Activated CD8-positive, alpha-beta memory T cell treated with anti-CD3 and anti-CD28 coated beads for 1 hour (primary cell): ENCODE data around the gene TRIM8.

Source experiments
- DNase-seq, 2 donors: peaks; one replicate each; pipeline ENCODE4 v3.0.0-alpha.2; 2020; ENCODE audit warnings: low read depth in 1 of 2; ENCODE audit errors: extremely low read depth in 1 of 2

The TRIM8 gene

DNA sequence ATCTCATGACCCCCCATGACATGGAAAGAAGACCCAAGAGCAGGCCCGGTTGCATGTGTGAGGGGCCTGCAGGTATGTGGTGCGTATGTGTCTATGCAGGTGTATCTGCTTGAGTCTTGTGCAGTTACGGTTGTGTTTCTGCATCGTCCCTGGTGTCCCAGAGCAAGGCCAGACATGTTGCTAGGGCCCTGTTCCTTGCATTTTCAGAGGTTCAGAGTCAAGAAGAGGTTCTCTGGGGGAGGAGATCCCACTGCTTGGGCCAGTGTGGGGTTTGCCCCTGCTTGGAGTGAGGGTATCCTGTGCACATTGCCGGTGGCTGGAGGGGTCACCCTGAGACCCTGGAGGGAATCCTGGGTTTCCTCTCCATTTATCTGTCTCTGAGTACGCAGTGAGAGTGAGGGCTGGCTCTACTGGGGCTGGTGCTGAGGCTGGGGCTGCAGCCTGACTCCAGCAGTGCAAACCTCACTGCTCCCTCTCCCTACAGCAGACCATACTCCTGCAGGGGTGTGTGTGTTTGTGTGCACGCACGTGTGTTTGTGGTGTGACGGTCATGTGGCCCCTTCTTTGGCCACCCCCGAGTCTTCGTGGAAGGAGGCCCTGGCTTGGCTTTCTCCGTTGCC, 4.1 kb downstream of the TRIM8 start:
- no peak for DNase-seq

DNA sequence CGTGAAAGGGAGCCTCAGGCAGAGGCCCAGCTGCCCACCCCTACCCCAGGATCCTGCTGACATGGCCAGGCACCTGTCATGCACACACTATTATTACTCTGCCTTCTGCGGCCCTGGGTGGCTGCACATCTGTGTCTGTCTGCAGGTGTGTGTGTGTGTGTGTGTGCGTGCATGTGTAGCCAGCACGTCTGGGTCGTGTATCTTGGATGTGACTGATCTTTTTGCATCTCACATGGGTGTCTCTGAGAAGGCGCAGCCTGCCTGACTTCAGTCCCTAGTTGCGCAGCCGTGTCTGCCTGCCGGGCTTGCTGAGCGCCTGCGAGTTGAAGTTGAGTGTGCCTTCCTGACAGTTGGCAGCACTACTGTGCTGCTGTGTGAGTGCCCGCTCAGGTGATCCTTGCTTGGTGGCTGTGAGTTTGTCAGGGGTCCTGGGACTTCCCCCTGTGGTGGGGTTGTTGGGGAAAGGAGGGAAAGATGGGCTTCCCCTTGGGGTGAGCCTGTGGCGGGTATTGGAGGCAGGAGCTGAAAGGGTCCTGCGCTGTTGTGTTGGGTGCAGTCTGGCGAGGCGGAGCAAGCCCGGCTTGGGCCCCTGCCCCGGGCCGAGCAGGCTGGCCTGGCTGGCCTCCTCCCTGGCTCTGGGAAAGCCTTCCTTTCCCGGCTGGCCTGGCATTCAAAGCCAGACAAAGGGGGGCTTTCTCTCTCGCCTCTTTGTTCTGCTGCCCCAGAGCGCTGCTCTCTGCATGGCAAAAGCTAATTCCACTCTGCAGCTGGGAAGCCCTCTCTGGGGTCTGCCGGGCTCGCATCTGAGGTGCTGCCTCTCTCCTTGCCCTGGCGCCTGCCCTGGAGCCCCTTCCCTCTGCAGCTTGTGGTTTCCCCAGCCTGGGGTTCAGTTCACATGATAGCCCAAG, 4.9 kb downstream of the TRIM8 start:
- DNase-seq, result no peak

DNA sequence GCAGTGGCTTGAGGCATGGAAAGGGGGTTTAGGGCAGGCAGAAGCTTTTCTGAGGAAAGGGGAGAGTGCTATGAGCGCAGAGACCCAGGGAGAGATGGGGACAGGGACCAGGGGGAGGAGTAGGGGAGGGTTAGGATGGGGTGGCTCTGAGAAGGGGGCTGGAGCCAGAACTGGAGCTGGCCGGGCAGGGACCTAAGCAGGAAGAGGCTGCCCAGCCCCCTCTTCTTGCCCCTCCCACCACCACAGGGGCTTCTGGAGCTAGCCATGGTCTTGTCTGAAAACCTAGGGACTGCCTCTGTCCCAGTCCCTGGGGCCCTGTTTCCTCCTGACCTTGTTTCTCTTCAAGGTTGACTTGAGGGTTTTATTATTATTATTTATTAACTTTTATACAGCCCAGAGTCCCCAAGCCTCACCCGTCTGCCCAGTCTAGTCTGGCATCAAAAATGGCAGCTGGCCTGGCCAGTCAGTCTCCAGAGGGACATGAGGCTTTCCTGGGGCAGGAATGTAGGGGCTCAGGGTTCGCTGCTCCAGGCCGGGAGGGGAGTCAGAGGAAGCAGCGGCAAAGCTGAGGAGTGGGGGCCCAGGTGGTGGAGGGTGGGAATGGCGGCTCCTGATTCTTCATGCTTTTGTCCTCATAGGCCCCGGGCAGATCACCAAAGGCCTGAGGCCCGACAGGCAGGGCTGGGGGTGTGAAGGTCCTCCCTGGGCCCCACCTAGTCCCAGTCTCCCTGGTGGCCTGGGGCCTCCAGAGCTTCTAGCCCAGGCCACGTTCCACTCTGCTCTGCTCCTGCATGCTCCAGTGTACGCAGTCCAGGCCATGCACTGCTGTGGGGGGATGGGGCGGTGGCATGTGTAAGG, 5.7 kb downstream of the TRIM8 start:
- no peak for DNase-seq

DNA sequence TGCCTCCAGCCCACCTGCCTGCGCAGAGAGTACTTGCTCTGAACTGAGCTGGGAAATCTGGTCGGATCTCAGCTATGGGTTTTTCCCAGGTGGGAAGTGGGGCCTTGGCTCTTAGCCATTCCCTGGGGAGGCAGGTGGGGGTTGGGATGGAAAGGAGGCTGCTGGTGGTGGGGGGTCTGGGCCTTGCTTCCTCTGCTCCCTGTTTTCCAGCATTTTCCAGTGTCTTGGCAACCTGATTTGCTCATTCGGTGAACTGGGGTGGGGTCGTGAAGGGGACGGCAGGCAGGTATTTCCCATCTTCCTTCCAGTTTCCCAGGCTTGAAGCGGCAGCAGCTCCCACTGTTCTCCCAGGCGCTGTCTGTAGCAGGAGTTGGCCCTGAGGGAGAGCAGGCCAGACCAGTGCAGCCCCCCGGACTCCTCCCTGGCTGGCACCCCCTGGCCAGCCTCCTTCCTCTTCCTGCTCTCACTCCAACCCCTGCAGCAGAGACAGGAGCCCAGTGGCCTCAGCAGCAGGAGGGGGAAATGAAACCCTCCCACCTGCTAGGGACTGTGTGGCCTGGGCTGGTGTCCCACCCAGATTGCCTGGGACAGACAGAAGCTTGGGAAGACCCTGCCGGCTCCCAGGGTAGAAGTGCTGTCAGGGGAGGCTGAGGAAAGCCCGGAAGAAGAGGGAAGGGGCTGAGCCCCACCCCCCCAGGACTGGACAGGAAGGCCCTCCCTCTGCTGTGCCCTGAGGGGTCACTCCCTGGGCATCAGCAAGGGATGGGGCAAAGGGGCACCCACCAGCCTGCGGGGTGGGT, 6.6 kb downstream of the TRIM8 start:
- DNase-seq, result no peak

DNA sequence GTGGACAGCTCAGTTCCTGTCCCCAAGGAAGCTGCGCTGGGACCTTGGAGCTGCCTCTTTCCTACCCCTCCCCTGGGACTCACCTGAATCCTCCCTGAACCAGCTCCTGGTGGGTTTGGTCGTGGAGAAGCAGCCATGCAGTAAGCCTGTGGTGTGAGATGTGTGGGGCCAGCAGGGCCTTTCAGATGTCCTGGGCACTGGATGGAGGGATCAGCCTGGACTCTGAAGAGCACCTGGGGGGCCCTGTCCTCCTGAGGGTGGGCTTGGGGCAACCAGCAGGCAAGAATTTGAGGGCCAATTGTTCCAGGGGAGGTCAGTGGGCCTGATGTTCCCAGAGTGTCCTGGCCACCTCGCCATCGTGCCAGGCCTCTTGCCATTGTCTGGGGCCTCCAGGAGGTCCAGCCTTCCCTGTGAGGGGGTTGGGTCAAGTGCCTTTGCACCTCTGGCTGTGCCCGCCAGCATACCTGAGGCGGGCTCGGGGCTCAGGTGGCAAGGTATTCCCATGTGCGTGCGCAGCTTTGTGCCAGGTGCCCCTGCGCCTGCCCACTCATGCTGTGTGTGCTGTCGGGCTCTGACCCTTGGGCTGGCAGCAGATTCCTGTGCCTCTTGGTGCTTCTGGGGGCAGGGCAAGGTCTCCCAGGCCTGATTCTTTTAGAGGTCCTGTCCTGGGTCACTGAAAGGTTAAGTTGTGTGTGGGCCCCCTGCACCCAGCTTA, 7.3 kb downstream of the TRIM8 start:
- DNase-seq, result no peak

DNA sequence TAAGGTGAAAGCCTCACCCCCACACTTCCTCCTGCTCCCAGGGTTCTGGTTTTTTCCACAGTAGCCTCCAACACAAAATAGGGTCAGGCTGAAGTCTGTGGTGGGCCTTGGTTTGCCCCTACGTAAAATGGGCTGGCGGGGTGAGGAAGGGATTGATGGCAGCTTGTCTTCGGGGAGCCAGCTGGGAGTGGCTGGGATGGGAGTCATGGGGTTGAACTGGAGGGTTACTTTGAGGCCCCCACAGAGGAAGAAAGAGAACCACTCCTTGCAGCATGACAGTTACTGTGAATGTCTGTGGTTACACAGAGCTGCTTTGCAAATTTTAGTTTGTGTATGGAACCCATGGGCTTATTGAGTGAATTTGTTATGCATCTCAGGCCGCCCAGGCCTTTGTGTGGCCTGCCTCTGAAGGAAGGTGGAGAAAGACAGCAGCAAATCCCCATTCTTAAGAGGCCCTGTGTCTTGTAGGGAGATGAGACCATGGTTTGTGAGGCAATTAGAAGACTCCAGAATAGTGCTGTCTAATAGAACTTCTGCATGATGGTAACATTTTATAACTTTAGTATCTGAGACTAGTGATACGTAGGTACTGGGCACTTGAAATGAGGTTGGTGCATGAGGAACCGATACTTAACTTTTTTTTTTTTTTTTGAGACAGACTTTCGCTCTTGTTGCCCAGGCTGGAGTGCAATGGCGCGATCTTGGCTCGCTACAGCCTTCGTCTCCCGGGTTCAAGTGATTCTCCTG, 8.1 kb downstream of the TRIM8 start:
- DNase-seq, result no peak

DNA sequence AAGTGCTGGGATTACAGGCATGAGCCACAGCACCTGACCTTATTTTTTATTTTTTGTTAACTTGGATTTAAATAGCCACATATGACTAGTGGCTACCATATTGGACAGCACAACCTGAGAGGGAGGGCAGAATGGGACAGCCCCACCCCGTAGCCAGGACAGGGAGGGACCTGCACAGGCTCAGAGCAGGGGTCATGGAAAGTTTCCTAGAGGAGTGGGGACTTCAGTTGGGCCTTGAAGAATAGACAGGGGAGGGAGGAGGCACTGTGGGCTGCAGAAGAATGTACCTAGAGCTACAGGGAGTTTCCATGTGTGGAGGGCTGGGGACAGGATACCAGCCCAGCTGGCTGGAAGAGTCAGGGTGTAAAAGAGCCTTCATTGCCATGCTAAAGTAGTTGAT, 8.8 kb downstream of the TRIM8 start:
- DNase-seq, result no peak

DNA sequence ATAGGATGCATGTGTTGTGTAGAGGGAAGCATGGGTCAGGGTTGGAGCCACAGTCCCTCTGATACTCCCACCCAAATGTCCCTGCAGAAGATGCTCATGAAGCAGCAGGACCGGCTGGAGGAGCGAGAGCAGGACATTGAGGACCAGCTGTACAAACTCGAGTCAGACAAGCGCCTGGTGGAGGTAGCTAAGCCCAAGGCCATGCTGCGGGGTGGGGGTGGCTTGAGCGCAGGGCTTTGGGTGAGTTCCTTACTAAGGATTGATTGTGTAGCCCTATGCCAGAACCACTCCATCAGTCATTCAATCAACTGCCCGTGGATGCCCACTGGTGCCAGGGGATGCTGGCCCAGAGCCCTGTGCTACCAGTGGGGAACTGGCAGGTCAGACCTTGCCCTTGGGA, 10.3 kb downstream of the TRIM8 start:
- DNase-seq, result no peak

DNA sequence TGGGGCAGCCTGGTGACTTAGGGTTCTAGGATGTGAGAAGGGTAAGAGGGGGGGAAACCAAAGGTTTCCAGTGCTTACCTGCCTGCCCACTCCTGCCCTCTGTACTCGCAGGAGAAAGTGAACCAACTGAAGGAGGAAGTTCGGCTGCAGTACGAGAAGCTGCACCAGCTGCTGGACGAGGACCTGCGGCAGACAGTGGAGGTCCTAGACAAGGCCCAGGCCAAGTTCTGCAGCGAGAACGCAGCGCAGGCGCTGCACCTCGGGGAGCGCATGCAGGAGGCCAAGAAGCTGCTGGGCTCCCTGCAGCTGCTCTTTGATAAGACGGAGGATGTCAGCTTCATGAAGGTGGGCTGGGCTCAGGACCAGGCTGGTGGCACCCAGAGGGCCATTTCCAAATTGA, 10.7 kb downstream of the TRIM8 start:
- DNase-seq, result no peak

DNA sequence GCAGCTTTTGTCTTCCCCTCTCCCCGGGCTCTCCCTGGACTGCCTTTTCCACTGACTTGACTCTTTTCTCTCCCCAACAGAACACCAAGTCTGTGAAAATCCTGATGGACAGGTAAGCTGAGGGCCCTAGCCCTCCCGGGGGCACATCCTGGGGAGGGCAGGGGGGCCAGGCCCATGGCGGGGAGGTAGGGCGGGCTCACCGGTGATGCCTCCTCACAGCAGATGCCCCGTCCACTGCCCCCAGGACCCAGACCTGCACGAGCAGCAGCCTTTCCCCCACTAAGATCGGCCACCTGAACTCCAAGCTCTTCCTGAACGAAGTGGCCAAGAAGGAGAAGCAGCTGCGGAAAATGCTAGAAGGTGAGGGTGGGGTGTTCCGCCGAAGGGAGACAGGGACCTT, 11.7 kb downstream of the TRIM8 start:
- DNase-seq, result no peak

DNA sequence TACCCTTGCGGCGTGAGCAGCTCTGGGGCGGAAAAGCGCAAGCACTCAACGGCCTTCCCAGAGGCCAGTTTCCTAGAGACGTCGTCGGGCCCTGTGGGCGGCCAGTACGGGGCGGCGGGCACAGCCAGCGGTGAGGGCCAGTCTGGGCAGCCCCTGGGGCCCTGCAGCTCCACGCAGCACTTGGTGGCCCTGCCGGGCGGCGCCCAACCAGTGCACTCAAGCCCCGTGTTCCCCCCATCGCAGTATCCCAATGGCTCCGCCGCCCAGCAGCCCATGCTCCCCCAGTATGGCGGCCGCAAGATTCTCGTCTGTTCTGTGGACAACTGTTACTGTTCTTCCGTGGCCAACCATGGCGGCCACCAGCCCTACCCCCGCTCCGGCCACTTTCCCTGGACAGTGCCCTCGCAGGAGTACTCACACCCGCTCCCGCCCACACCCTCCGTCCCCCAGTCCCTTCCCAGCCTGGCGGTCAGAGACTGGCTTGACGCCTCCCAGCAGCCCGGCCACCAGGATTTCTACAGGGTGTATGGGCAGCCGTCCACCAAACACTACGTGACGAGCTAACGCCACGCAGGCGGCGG, 12.6 kb downstream of the TRIM8 start:
- no peak for DNase-seq

DNA sequence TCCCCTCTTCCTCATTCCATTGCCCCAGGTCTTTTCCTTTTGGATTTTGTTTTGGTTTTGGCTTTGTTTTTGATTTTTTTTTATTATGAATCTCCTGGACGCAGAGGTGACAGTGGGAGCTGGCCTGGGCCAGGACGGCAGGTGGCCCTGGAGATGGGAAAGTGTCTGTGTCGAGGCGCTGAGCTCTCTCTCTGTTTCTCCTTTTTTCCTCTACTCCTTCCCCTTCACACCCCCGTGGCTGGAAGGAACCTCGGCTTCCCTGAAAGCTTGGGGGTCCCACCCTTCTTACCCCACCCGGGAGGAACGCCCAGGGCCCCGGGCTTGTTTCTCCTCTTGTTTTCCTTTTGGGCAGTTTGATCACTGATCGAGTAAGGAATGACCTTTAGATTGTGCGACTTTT, 13.2 kb downstream of the TRIM8 start:
- no peak for DNase-seq

DNA sequence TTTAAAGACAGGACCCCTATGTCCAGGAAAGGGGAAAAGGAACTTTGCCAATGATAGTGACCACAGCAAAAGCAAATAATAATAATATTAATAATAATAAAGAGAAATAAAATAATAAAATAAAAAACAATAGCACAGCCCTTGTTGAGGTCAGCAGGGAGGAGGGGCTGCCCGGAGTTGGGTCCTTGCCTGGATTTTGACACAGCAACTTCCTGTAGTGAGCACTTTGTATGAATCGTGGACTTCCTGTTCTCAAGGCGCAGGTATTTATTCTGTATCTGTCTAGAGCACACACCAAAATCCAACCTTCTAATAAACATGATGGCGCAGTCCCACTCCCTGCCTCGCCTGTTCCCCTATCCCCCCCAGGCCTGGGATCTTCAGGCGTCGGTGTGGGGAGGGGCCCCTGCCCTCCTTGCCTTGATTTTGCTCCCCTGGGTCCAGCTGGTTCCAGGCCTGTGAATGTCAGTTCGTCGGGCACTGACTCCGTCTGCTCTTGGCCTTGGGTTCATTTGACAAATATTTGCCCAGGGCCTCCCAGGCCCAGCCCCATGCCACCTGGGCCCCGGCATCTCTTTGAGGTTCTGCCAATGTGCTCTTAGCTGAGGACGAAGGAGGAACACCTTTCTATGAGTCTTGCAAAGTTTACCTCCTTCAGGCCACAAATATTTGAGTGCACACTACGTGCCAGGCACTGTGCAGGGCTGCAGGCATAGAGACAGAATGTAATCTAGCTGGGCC, 13.9 kb downstream of the TRIM8 start:
- no peak for DNase-seq

DNA sequence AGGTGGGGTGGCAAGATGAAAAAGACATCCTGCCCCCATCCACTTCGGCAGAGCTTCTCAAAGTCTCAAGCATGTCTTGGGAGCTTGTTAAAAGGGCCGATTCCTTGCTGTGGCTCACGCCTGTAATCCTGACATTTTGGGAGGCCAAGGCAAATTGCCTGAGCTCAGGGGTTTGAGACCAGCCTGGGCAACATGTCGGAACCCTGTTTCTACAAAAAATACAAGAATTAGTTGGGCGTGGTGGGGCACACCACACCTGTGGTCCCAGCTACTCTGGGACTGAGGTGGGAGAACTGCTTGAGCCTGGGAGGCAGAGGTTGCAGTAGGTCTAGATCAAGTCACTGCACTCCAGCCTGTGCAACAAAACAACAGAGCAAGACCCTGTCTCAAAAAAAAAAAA, 14.5 kb downstream of the TRIM8 start:
- DNase-seq, result no peak

DNA sequence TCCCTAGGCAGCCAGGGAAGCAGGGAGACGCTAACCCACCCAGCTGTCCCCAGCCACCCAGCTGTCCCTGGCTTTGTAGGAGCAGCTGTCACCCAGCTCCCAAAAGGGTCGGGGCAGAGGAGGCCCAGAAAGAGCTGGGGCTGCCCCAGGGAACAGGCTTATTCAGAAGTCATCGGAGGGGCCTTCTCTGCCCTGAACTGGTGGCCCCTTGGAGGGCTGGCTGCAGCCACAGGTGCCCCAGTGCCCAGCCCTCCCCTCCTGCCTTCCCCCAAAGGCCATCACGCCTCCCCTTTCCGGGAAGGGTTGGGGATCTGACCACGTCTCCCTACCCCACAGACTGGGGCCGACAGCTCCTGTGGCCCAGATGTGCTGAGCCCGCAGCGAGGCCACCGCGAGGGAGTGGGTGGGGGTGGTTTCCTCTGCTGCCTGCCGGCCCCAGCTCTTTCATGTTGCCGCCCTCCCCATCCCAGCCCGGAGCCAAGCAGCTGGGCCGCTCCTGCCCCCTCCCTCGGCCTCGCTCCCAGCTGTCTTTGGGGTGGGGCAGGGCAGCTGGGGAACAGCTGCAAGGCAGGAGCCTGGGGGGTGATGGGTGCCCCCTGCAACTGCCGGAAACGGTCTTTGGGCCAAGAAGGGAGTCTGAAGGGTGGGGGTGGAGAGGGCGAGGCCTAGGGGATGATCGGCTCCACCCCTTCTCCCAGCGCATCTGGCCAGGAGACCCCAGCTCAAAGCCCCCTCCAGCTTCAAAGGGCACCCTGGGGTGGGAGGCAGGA, 16.8 kb downstream of the TRIM8 start:
- DNase-seq, result peak in 1 of 2 donors; percentile 30

DNA sequence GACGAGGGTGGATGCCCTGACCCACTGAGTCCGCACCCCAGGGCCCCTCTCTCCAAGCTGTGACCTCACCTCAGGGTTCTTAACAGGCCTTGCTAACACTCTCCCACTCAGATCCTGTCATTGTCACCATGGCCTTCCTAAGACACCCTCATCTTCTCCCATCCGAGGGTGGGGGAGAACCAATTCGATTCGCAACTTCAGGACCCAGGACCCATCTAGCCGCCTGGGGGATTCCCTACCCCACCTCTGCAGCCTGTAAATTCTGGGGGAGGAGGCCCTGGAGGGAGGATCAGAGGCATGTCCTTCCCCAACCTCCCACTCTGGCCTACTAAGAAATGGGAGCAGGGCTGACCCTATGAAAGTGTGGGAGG, 17.4 kb downstream of the TRIM8 start:
- DNase-seq, result no peak

DNA sequence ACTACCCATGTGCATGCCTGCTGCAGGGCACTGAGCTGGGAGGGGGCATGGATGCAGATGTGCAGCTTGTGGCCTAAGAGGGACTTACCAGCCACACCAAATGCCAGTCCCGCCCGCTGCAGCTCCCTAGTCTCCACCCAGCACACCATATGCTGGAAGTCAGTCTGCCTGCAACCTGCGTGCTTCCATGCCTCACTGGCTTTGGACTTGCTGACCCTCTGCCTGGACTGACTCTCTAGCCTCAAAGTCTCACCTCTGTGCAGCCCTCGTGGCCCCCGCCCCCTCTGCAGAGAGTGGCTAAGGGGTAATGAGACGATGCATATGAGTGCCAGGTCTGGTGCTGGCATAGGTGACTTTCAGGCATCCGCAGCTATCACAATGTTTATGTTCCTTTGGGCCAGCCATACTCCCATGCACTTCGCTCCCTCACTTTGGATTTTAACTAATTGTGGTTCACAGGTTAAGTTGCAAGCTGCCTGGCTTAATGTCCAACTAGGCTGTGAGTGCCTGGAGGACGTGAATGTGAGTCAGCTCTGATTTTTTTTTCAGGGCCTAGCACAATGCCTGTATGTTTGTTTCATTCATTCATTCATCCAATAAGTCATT, 21.7 kb downstream of the TRIM8 start:
- DNase-seq, result no peak
